ENCODE measurements around the gene GSC. TPM values are rescaled to one million over a fixed set of nuclear protein-coding genes. Genes with fewer than 3 reads are reported as not detected.

GSC gene
- total and polyA plus RNA-seq, 2 of the 4 experiments (the other 2 are of a cell fraction): not detected

- CTCF ChIA-PET: no interaction called here
- no peak overlapping the region for H2AK9ac ChIP-seq (replicated peaks; ENCODE audit: low read depth, low read length, poor library complexity)
Measured at GRCh38 chr14:94722397-94722796, 47.5 kb downstream of the GSC start.

More at GRCh38 chr14:94722397-94722796, 47.5 kb downstream of the GSC start:
- TF ChIP-seq USF2 (IDR thresholded peaks at IDR 0.05; ENCODE audit: low read depth, low read length) (no peak), CEBPB (IDR thresholded peaks at IDR 0.05; ENCODE audit: low read depth, low read length) (no peak), SMC3 (IDR thresholded peaks at IDR 0.05; ENCODE audit: low read depth, low read length) (no peak), FOS (IDR thresholded peaks at IDR 0.05; ENCODE audit: low read depth, low read length) (no peak), BHLHE40 (IDR thresholded peaks at IDR 0.05; ENCODE audit: low read depth, low read length) (no peak), MAFK (IDR thresholded peaks at IDR 0.05; ENCODE audit: low read depth, low read length) (no peak), NFE2L2 (IDR thresholded peaks at IDR 0.05; ENCODE audit: low read depth, low read length) (no peak), MAZ (IDR thresholded peaks at IDR 0.05; ENCODE audit: borderline replicate concordance, low read depth, low read length) (no peak), CHD1 (IDR thresholded peaks at IDR 0.05; ENCODE audit: low read depth, low read length) (no peak), MXI1 (IDR thresholded peaks at IDR 0.05; ENCODE audit: borderline replicate concordance, low read depth, low read length) (no peak), RFX5 (IDR thresholded peaks at IDR 0.05; ENCODE audit: low read depth, low read length) (no peak), ELK1 (IDR thresholded peaks at IDR 0.05; ENCODE audit: borderline replicate concordance, low read depth, low read length) (no peak), CTCF (conservative IDR thresholded peaks at IDR 0.05; ENCODE audit: low read depth, low read length) (no peak), RAD21 (IDR thresholded peaks at IDR 0.05; ENCODE audit: low read length) (no peak), POLR2A (IDR thresholded peaks at IDR 0.05; ENCODE audit: low read depth, low read length) (no peak)
- Histone ChIP-seq H3K79me1 (ENCODE audit: low read depth in 1 of 2, low read length in 2 of 2) (no peaks in the 10 kb centered on the region), H2BK120ac (ENCODE audit: low read depth, low read length) (no peak overlapping the region), H3K9me3 (ENCODE audit: control insufficient read depth, insufficient read depth, low read length) (no peaks in the 10 kb centered on the region), H3K9ac (ENCODE audit: low read depth, low read length) (no peak overlapping the region), H3K23ac (ENCODE audit: low read depth, low read length) (no peak overlapping the region), H3K27me3 (ENCODE audit: control insufficient read depth, insufficient read depth, low read length) (0 out of 2 replicates have a peak, but pooled peaks cover 3% of the 10 kb centered on the region), H2AFZ (replicated peaks; ENCODE audit: low read length, poor library complexity) (no peak overlapping the region), H3K9me1 (ENCODE audit: insufficient read depth, low read length) (no peaks in the 10 kb centered on the region), H3K4me3 (ENCODE audit: insufficient read depth, low read depth, low read length) (no peak overlapping the region), H3K14ac (replicated peaks; ENCODE audit: low read depth, low read length) (no peak overlapping the region), H2AK5ac (ENCODE audit: low read depth, low read length) (no peak overlapping the region), H3K4ac (ENCODE audit: low read depth, low read length) (no peak overlapping the region), H4K91ac (ENCODE audit: insufficient read depth, low read depth, low read length) (no peak overlapping the region), H2BK20ac (ENCODE audit: low read depth, low read length) (no peak overlapping the region), H3K56ac (ENCODE audit: extremely low read depth, insufficient read depth, low read length) (no peak overlapping the region), H2BK15ac (ENCODE audit: low read depth, low read length) (no peak overlapping the region), H4K5ac (ENCODE audit: low read depth, low read length) (no peak overlapping the region), H4K8ac (ENCODE audit: low read depth in 2 of 2, low read length in 2 of 2) (no peak overlapping the region), H3K27ac (ENCODE audit: insufficient read depth, low read length) (no peak overlapping the region), H3K4me1 (ENCODE audit: control insufficient read depth, insufficient read depth, low read length) (no peaks in the 10 kb centered on the region), H3K4me2 (ENCODE audit: low read depth, low read length) (no peak overlapping the region), H2BK5ac (ENCODE audit: low read depth, low read length, poor library complexity, severe bottlenecking) (no peak overlapping the region), H3K36me3 (ENCODE audit: control insufficient read depth, insufficient read depth, low read length) (no peaks in the 10 kb centered on the region), H4K20me1 (ENCODE audit: insufficient read depth, low read length) (no peaks in the 10 kb centered on the region), H3K18ac (ENCODE audit: low read depth, low read length) (no peak overlapping the region)
- in situ Hi-C loops (cut with MboI; ENCODE audit: low sequenced_read_pairs): no loop called here
- no CpG with 5 or more reads among the region's 4 CpGs for WGBS, 2 experiments (ENCODE audit: extremely low coverage in 2 of 2, insufficient read length in 1 of 2)
- DNase-seq (no peak), ATAC-seq (ENCODE audit: low read depth) (no peak)
- no TSS peak for BruUV-seq (replicated peaks)
- POLR2A ChIA-PET (ENCODE audit: unreplicated experiment): no interaction called here
- intact Hi-C loops (cut with micrococcal nuclease): no loop called here
- dilution Hi-C loops (cut with HindIII; ENCODE audit: low sequenced_read_pairs, unreplicated experiment): no loop called here

Data from IMR-90 (cell line).